SIG-M5 treated with dmso at 0.1 percent for 504 hours (cell line): ENCODE results near the gene HNRNPA3.
"Not testable (repeated sequence)": the region's sequence is repeated elsewhere in the genome, so short reads cannot be mapped to it uniquely, and the experiment has no call there.

ENCODE experiments used
- DNase-seq: peaks from one replicate; lab custom pipeline; 2025; ENCODE audit not compliant: unreplicated experiment; lab: John Stamatoyannopoulos, UW

HNRNPA3 gene

DNA sequence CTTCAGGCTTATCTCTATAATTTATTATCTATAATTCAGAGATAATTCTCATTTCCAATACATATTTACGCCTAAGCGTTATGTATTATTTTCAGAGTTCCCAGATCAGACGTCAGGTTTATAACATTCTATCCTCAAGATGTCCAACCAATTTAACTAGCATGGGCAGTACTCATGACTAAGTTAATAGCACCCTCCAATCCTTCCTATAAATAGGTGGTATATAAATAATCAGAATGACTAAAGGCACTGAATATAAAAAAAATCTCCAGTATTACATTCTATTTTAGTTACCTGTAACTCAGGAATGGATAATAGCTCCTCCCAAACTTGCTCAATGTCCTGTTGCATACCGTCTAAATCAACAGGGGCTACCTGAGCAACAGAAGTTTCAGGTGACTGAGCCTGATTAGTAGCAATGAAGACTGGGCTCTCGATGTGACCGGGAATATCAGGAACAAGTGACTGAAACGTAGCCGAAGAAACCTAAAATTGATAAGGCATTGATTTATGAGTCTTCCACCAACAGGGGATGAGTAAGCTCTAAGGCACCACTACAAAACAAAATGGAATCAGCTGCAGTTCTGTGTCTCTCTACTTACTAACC is 19.6 kb downstream of the HNRNPA3 start:
- no peak for DNase-seq

- no peak for DNase-seq
Measured at GRCh38 chr2:177234267-177234666, 21.7 kb downstream of the HNRNPA3 start.

- no peak for DNase-seq
Measured at GRCh38 chr2:177235855-177236437, 23.4 kb downstream of the HNRNPA3 start.

DNA sequence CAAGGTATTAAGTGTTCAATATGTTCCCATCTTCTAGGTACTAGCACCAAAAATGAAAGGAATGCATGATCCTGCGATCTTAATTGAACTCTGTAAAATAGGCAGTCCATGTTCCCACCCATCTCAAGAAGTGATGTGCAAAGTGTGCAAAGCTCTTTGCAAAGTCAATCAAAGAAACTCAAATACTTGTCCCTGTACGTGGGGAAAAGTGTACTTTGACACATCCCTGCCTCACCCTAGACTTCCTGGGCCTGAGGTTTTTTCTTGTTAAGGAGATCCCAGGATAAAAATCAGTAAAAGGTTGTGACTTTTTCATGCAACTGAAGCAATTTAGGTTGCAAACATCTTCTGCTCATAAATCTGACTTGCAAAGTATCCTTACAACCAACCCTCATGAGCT is 25.3 kb downstream of the HNRNPA3 start:
- no peak for DNase-seq

DNA sequence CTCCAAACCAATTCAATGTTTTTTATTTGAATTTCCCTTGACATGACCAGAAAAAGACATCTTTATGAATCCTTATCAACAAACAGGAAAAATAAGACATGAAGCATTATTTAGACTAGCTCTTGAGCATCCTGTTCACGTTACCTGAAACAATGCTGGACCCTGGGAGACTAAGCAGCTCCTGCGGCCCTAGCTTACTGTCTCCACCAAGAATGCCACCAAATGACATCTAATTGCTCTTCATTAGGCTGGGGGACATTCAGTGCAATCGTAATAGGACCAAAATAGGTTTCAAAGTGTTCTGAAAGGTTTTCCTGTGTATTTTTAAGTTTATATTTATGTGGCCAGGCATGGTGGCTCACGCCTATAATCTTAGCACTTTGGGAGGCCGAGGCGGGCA is 26.5 kb downstream of the HNRNPA3 start:
- DNase-seq = no peak

DNA sequence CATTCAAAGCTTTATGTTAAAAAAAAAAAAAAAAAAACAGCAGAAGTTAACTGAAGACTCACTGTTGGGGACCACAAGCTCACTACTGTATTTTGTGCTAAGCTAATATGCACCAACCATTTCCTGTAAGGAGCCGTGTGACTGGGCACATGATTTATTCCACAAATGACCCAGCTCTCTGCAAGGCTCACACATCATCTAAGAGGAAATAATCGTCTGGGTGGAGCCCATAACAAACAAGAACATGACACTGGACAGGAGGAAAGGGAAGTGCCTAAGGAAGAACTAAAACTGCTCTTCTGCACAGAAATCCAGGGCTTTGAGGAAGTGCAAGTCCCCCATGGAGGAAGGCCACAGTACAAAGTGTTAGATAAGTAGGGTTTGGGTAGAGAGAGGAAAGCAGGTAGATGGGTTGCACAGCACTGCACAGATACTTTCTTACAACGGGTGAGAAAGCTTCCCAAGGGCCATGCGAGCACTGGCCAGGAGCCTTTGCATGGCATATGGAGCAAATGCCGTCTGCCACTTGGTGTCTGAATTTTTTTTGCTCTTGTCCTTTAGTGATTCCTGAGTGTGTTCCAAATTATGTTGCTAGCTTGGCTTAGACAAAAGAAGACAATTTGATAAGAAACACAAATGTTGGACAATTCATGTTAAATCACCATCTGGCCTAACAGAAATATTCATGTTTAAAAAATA is 27.5 kb downstream of the HNRNPA3 start:
- peak; percentile 96 for DNase-seq

DNA sequence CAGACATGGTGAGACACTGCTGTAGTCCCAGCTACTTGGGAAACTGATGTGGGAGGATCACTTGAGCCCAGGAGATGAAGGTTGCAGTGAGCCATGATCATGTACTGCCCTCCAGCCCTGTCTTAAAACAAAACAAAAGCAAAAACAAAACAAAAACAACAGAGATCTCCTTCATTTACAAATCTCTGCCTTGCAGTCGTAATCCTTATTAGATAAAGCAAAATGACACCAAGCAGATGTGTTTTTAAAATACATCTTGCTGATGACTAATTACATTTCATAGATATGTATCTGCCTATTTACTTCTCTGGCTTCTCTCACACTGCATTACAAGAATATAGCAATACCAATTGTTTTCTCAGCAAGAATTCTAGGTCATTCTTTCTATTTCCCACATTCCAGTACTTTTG is 29.1 kb downstream of the HNRNPA3 start:
- DNase-seq = no peak

GRCh38 chr2:177242121-177242987 is 29.8 kb downstream of the HNRNPA3 start:
- peak; percentile 62 for DNase-seq

- DNase-seq = no peak
Measured at GRCh38 chr2:177243073-177243472, 30.5 kb downstream of the HNRNPA3 start.

DNA sequence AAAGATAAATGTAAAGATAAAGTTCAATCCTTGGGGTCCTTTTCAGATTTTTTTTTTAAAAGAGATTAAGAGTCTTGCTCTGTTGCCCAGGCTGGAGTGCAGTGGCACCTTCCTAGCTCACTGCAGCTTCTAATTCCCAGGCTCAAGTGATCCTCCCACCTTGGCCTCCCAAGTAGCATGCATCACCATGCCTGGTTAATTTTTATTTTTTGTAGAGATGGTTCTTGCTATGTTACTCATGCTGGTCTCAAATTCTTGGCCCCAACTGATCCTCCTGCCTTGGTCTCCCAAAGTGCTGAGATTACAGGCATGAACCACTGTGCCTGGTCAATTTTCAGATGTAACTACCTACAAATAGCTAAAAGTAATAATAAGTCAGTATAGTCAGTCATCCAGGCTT is 30.9 kb downstream of the HNRNPA3 start:
- no peak for DNase-seq

GRCh38 chr2:177244244-177244771 is 31.7 kb downstream of the HNRNPA3 start:
- DNase-seq = no peak

- DNase-seq = no peak
Measured at GRCh38 chr2:177245010-177245422, 32.4 kb downstream of the HNRNPA3 start.

GRCh38 chr2:177246000-177246399 is 33.4 kb downstream of the HNRNPA3 start:
- no peak for DNase-seq

- not testable (repeated sequence) for DNase-seq
Measured at GRCh38 chr2:177246523-177247030, 34.0 kb downstream of the HNRNPA3 start.

DNA sequence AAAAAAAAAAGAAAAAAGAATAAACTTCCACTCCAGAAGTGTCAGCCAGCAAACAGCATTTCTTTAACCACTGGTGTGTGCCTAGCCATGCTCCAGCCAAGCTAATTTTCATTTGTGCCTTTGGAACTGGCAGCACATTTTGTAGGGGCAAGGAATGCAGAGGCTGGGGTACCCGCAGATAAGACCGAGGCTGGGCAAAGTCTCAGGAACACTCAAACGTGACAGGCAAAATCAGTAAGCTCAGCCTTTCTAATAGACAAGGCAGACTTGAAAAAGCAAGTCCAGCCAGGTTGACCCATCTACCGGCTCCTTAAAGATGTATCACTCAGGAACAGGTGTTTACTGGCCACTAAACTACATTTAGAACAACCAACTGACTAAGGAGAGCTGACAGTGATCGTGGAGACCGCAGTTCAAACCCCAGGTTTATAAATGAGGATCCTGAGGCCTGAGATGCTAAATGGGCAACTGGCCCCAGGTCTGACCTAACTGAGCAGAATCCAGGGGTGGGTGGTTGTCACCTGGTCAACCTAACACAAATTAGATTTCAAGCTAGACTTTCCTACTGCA is 35.2 kb downstream of the HNRNPA3 start:
- no peak for DNase-seq

DNA sequence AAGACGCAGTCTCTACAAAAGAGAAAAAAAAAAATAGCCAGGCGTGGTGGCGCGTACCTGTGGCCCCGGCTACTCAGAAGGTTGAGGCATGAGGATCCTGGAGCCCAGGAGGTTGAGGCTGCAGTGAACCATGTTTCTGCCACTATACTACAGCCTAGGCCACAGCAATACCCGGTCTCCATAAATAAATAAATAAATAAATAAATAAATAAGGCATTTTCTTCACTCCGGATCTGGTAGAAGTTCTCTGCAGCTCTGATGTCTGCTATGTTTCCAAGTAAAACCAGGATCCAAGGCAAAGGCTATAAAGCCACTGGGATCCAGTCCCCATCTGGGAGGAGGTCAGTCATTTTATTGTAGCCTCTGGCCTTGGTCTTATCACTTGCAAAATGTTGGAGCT is 36.4 kb downstream of the HNRNPA3 start:
- no peak for DNase-seq

- DNase-seq = no peak
Measured at GRCh38 chr2:177250461-177250860, 37.9 kb downstream of the HNRNPA3 start.

DNA sequence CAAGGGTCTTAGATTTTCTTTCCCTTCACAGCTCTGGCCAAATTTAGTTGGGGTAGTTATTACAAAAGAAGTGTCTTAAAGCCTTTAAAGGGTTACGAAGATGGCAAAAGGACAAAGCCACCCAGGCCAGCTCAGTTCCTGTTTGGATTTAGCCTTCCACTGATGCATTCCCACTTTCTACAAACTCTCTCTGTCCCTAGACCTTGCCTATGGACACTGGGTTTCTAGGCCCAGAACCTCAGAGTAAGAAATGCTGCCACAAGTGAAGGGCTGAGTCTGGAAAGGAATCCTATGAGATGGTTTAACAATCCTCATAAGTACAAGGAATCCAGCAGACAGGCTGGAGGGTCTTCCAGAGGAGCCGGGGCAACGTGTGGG is 38.6 kb downstream of the HNRNPA3 start:
- DNase-seq = no peak

DNA sequence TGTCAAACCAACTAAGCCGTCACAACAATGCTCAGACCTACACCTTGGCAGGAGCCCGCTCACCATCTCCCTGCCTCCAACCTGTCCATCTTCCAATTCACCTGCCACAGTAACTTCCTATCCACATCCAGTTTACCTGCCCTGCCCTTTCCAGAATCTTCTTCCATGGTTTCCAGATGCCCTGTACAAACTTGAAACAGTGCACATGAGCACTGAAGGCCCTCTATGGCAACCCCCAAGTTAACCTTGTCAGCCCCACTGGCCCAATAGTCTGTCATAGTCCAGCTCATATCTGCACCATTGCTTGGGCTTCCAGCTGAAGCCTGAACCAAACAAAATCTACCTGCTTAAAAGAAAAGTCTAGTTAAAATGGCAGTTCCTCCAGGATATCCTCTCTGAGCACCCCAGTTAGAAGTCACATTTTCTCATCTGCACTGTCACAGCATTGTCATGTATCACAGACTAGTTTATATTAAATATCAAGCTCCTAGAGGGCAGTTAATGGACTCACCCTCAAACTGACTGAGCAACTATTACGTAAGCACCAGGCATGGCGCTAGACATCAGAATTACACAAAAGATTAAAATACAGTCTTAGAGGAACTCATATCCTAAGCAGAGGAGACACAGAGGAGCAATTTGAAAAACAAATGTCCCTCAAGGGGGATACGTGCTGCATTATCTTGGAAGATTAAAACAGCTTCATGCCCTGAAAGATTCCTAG is 40.4 kb downstream of the HNRNPA3 start:
- DNase-seq = peak; percentile 57

- DNase-seq = no peak
Measured at GRCh38 chr2:177253704-177254103, 41.1 kb downstream of the HNRNPA3 start.
